SK-N-MC (cell line): ENCODE results near the gene JMJD7.

Experiments
- EZH2 ChIP-seq: fragments of 200-600 bp; sonication (generic); IDR thresholded peaks from one replicate; pipeline ENCODE4 v1.6.1; 2017; ENCODE audit warnings: antibody characterized with exemption
- FOXP2 ChIP-seq: optimal IDR thresholded peaks from 2 replicates; pipeline ENCODE3; 2011; ENCODE audit warnings: mild to moderate bottlenecking, moderate library complexity; ENCODE audit not compliant: insufficient read depth; ENCODE audit errors: extremely low read length, control extremely low read depth
- POLR2AphosphoS5 ChIP-seq: IDR thresholded peaks from 2 replicates; pipeline ENCODE4 v1.6.1; 2012; ENCODE audit warnings: mild to moderate bottlenecking, low read depth, low read length, borderline replicate concordance

DNA sequence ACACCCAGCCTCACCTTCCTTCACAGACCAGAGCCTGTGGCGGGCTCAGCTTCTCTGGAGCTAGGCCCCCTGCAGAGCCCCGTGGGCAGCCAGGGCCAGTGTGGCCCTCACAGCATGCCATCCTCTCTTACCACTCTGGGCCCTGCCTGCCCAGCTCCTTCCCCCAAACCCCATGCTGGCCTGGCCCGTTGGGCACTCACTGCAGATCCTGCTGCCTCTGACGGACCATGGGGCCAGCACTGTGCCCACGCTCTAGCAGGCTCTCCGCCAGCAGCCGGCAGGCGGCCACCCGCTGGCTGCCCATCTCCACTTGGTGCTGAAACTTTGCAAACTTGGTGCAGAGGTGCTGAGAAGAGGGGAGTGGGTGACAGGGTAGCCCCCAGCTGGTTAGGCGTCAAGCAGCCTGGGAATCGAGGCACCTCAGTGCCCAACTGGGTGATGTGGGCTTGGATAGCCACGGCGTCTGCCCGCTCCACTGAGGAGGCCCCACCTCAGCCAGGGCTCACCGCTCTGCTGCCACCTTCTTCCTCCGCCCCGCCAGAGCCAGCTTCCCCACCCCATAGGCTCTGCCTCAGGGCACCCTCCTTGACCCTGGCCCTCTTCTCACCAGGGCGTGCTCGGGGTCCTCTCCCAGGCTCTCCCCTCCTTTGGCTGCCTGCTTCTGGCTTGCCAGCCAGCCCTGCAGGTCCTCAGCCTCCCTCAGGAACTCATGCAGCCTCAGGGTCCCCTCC is 43.4 kb downstream of the JMJD7 start:
- TF ChIP-seq EZH2 (no peak), POLR2AphosphoS5 (no peak), FOXP2 (no peak)
